Embryonic facial prominence (tissue), 1 donor: ENCODE results near the gene WDFY2.
"Not testable (repeated sequence)": the region's sequence is repeated elsewhere in the genome, so short reads cannot be mapped to it uniquely, and the experiment has no call there.

Experiments
- DNase-seq: peaks from one replicate; pipeline ENCODE4 v3.0.0-alpha.2; 2016; ENCODE audit errors: extremely low spot score

WDFY2 gene, protein sequence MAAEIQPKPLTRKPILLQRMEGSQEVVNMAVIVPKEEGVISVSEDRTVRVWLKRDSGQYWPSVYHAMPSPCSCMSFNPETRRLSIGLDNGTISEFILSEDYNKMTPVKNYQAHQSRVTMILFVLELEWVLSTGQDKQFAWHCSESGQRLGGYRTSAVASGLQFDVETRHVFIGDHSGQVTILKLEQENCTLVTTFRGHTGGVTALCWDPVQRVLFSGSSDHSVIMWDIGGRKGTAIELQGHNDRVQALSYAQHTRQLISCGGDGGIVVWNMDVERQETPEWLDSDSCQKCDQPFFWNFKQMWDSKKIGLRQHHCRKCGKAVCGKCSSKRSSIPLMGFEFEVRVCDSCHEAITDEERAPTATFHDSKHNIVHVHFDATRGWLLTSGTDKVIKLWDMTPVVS

DNA sequence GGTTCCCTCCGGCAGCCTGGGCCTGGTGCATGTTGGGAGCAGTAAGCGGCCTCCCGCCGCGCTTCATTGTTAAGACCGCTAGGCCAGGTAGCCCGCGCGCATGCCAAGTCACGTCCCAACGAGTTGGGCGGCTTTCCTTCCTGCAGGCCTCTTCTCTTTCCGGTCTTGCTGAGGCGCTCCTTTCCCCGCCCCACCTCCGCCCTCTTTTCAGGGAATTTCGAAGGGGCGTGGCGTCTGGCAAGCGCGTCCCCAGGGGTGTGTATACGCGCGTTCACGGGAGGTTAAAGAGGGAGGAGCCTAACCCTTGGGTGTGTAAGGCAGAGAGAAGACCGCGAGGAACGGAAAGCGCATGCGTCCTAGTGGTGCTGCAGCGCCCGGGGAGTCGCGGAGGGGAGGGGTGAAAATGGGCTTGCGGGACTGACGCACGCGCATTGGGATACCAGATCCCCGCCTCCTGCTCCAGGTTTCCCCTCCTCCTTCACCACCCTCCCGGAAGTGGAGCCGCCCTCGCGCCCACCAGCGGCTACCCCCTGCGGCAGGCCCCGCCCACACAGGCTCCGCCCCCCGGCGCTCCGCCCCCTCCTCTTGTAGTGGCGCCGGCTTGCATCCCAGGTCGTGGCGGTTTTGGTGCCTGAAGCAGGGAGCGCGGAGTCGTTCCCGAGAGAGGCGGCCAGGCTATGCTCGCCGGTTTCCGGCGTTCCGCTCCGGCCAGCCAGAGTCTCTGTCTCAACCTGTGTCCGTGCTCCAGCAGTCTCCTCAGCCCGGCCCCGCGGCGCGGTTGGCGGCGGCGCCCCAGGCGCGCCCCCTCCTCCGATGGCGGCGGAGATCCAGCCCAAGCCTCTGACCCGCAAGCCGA lies at the start of gene WDFY2:
Gene WDFY2, plus strand, starts transcription at position 588 of the 856 bp plus-strand sequence. Its CDS starts 226 bp downstream, at position 814.
- DNase-seq: peak; percentile 100

GRCh38 chr13:51538591-51539179 lies 45.6 kb upstream of the WDFY2 start:
- no peak for DNase-seq

DNA sequence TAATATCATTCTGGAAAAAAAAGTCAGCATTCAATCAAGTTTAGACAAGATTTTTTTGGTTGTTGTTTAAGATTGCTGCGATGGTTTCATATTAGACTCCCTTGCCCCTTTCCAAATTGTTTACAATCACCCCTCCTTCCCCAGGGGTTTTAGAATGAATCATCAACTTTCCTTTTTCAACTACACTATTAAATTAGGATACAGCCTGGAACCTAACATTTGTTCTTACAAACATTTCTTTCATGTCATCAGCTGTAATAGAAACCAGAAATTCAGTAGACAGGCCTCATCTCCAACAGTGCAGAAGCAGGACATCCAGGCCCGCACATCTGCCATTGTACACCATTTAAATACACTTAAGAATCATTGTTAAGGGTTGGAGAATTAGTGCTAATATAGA lies 44.4 kb upstream of the WDFY2 start:
- DNase-seq: no peak

DNA sequence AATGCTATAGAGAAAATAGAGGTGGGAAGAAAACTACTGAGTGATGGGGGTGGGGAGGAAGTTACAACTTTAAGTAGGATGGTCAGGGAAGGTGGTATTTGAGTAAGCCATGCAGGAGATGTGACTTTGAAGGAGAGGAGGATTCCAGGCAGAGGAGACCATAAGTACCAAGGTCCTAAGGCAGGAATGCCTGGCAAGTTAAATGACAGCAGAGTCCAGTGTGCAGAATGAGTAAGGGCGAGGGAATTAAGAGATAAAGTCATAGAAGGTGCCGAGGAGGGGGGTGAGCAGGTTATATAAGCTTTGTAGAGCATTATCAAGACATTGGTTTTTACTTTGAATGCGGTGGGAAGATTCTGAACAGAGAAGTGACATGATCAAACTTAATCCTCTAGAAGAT lies 43.2 kb upstream of the WDFY2 start:
- DNase-seq: no peak

- no peak for DNase-seq
Observed at GRCh38 chr13:51541809-51542258, 42.4 kb upstream of the WDFY2 start.

- DNase-seq: no peak
Observed at GRCh38 chr13:51542346-51543242, 41.7 kb upstream of the WDFY2 start.

DNA sequence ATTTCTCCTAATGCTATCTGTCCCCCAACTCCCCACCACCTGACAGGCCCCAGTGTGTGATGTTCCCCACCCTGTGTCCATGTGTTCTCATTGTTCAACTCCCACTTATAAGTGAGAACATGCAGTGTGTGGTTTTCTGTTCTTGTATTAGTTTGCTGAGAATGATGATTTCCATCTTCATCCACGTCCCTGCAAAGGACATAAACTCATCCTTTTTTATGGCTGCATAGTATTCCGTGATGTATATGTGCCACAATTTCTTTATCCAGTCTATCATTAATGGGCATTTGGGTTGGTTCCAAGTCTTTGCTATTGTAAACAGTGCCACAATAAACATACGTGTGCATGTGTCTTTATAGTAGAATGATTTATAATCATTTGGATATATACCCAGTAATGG lies 38.8 kb upstream of the WDFY2 start:
- DNase-seq: not testable (repeated sequence)

DNA sequence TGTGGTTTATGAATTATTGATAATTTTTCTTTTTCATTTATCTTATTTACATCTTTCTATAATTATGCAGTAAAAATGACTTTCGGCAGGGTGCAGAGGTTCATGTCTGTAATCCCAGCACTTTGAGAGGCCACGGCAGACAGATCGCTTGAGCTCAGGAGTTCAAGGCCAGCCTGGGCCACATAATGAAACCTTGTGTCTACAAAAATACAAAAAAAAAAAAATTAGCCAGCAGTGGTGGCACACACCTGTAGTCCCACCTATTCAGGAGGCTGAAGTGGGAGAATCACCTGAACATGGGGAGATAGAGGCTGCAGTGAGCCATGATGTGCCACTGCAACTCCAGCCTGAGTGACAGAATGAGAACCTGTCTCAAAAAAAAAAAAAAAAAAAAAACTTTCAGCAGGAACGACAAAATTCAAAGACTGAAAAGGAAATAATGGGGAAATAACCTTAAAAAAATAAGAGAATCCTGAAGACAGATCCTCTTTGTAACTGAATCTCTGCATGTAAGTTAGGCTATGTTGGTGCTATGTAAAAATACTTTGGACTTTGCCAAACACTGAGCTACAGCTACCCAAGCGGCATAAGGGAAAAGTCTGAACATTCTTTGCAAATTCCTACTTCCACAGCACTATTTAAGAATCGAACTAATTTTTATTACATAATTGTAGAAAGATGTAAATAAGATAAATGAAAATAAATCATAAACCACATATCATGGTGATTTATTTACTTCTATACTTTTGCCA lies 36.7 kb upstream of the WDFY2 start:
- no peak for DNase-seq

GRCh38 chr13:51549050-51549449 lies 35.2 kb upstream of the WDFY2 start:
- no peak for DNase-seq

GRCh38 chr13:51549593-51549992 lies 34.7 kb upstream of the WDFY2 start:
- no peak for DNase-seq

DNA sequence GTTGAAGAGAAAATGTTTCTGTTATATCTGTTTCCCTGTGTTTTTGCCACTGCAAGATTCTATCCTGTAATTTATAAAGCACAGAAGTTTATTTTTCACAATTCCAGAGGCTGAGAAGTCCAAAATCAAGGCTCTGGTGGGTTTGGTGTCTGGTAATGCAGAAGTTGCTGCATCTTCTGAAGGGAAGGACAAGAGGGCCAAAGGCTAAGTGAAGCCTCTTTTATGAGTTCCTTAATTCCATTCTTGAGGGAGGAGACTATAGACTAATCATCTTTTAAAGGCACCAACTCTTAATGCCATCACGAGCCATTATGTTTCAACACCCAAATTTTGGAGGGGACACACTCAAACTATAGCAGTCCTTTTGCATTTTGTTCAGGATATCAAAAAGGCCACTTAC lies 34.1 kb upstream of the WDFY2 start:
- DNase-seq: no peak

- DNase-seq: no peak
Observed at GRCh38 chr13:51551416-51551815, 32.8 kb upstream of the WDFY2 start.

DNA sequence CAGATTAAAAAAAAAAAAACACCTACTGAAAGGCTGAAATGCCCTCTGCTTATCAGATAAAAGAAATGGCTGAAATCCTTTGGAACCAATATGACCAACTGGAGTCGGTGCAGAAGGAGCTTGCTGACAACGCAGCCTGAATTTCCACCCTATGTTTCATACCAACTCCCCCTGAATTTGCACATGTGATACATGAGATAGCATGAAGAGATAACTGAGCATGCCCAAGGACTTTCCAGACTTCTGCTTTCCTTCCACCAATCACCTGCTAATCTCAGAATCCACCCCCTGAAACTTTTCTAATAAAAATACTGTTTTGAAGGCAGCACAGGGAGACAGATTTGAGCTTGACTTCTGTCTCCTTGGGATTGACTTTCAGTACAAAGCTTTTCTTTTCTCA lies 32.2 kb upstream of the WDFY2 start:
- no peak for DNase-seq

DNA sequence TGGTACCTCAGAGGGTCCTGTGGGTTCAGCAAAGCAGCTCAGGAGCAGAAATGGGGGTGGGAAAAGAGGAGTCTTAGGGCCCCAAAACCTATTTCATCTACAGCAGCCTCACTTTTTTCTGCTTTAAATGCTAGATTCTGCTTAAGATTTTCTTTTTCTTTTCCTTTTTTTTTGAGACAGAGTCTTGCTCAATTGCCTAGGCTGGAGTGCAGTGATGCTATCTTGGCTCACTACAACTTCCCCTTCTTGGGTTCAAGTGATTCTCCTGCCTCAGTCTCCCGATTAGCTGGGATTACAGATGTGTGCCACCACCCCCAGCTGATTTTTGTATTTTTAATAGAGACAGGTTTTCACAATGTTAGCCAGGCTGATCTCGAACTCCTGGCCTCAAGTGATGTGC lies 30.7 kb upstream of the WDFY2 start:
- DNase-seq: no peak

DNA sequence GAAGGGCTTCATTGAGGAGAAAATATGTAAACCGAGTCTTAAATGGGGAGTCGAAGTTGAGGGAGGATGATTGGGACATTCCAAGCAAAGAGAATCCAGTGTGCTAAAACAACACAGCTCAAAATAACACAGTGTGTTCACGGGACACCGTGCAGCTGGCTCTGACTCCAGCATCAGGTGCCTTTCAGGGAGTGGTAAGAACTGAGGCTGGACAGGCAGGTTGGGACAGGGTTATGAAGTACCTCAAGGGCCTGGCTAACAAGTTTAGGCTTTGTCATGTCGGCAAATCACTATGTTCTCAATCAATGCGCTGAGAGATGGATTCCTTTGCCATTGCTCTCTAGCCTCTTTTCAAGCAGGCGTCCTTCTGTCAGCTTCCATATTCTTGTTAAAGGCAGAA lies 27.5 kb upstream of the WDFY2 start:
- no peak for DNase-seq

GRCh38 chr13:51557438-51557837 lies 26.8 kb upstream of the WDFY2 start:
- DNase-seq: no peak

GRCh38 chr13:51557875-51558612 lies 26.2 kb upstream of the WDFY2 start:
- no peak for DNase-seq

- no peak for DNase-seq
Observed at GRCh38 chr13:51559946-51560735, 24.1 kb upstream of the WDFY2 start.

GRCh38 chr13:51562011-51562671 lies 22.1 kb upstream of the WDFY2 start:
- DNase-seq: no peak
